Astrocyte of the hippocampus (primary cell): ENCODE measurements around the gene ANKDD1A.

Source experiments
- DNase-seq: peaks from one replicate; pipeline ENCODE4 v3.0.0; 2011; ENCODE audit warnings: low read depth, low spot score

Gene ANKDD1A

GRCh38 chr15:64961013-64961412 is 49.3 kb downstream of the ANKDD1A start:
- no peak for DNase-seq

- no peak for DNase-seq
Observed at GRCh38 chr15:64969401-64969800, 57.7 kb downstream of the ANKDD1A start.

GRCh38 chr15:64970698-64971097 is 59.0 kb downstream of the ANKDD1A start:
- no peak for DNase-seq

GRCh38 chr15:64975390-64975789 is 63.7 kb downstream of the ANKDD1A start:
- DNase-seq = no peak

DNA sequence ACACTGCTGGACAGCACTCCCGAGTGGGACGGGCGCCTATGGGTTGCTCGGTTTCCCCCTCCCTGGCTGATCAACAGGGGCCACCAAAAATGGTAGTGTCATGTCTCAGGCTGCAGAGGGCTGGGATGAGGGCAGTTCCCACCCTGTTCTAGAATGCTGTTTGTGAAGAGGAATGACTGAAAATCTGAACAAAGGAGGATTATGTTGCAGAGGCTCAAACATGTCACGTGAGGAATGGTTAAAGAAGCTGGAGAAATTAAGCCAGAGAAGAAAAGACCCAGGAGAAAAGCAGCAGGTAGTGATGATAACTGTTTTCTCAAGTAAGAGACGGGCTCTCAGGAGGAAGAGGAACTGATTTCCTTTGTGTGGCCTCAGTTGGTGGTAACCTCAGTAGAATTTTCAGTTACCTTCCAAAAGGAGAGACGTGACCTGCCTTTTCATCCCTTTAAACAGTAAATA is 67.6 kb downstream of the ANKDD1A start:
- no peak for DNase-seq

GRCh38 chr15:64981812-64982431 is 70.2 kb downstream of the ANKDD1A start:
- DNase-seq = no peak

- no peak for DNase-seq
Observed at GRCh38 chr15:64982472-64982871, 70.8 kb downstream of the ANKDD1A start.

DNA sequence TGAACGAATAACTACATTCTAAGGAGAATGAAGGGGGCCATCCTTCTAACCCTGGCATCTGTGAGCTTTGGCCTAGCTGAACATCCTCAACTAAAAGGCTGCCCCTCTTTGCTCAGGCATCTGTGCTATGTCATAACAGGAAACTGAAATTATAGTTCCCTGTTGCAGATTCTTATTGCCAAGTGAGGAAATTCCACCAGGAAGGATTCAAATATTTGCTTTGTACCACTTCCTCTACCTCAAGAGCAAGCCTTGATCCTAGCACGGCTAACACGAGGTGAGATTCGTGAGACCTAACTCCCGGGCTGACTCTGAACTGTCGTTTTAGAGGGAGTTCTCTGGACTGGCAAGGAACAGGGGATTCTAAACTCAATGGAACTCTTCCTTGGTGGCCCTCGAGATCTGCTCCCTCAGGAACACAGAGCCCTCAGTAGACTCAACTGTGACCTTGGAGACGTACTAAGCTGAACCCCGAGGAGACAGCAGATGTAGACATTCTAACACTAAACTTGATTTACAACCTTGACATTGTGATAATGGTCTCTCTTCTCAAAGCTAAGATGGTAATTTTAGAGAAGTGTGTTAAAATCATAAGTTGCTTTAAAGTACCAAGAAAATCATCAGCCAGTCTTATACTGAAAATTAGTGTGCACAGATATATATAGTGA is 73.8 kb downstream of the ANKDD1A start:
- no peak for DNase-seq

DNA sequence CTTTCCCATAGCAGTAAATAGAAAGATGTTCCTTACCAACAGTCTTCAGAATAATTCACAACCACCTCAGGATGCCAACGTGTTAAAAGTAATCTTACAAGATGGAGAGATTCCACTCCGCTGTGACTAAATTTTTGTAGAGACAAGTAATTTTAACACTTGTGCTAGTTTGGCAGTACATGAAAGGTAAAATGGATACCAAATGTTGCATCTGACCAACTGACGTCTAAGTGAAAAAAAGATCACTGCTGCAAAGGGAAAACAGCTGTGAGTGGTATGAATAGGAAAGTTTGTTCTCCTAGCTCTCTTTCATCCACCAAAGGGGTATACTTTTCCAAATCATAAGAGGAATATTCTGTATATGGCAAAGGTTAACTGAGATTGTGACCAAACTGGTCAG is 75.4 kb downstream of the ANKDD1A start:
- DNase-seq = no peak

DNA sequence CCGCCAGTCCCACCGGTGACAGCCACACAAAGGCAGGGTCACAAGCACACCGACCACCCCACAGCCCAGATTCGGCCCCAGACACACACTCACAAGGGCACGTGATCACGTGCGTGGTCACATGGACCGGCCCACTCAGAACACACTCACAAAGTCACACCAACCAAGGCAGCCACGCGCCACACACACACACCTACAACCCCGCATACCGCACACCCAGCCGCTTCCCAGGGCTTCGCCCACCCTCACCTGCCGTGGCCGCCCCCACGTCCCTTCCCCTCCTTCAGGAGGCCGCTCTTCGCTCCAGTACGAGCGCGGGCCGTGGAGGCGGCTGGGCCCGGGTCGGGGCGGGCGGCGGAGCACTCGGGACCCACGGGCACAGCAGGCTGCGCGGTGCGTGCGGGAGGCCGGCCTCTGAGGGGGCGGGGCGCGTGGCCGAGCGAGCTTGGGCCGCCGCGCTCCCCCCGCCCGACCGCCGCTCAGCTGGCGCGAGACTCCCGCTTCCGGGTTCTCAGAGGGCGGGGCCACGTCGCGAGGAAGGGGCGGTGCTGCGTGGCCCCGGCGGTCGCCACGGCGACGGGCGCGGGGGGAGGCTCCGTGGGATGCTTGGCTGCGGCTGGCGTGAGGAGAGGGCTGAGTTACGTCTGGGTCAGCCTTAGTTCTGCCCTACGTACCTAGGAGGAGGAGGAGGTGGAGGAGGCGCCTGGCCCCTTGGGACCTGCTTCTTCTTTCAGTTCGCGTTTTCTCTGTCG is 77.9 kb downstream of the ANKDD1A start, which contains the start of gene SPG21:
TSS of gene SPG21 (minus strand) at position 499 of the 752 bp plus-strand sequence. CDS start 6,345 bp downstream, outside the sequence.
- DNase-seq = peak; percentile 99

- no peak for DNase-seq
Observed at GRCh38 chr15:64990168-64990470, 78.4 kb downstream of the ANKDD1A start.

DNA sequence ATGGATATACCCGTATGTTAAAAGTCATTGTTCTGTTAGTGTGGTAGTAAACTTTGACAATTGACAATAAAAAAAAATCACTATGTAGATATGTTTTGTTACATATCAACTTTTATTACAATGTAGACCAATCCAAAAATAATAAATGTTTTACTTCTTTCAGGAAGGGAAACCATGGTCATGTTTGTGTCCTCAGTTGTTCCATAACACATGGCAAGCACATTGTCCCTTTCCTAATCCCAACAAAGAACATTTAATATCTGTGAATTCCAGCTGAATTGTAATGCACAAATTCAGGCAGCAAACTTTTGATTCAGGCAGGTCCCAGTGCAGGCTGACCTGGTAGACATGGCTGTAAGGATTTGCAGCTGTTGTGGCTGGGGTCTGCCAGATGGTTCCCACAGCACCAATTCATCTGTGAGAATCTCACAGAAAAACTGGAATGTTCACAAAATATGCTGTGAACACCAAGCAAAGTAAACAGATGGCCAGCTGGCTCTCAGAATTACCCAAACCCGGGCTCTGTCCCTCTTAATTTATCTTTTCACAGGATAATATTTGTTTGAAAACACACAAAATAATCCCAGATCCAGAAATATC is 79.9 kb downstream of the ANKDD1A start:
- no peak for DNase-seq

DNA sequence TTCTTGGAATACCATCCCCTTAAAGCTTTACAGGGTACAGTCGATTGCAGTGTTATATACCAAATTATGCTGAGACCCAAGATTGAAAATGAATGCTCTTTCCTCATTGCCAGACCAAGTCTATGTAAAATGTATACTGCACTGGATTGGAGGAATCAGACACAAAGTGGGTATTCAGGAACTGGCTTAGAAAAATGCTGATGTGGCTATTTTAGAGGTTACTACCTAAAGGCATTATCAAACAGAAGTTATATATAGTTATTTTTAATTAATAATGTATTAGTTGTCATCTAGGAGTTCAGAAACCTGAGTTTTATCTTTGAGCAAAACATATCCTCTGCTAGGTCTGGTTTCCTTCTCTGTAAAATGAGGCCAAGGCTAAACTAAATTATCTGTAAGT is 81.6 kb downstream of the ANKDD1A start:
- no peak for DNase-seq

GRCh38 chr15:64997066-64997465 is 85.4 kb downstream of the ANKDD1A start:
- no peak for DNase-seq

DNA sequence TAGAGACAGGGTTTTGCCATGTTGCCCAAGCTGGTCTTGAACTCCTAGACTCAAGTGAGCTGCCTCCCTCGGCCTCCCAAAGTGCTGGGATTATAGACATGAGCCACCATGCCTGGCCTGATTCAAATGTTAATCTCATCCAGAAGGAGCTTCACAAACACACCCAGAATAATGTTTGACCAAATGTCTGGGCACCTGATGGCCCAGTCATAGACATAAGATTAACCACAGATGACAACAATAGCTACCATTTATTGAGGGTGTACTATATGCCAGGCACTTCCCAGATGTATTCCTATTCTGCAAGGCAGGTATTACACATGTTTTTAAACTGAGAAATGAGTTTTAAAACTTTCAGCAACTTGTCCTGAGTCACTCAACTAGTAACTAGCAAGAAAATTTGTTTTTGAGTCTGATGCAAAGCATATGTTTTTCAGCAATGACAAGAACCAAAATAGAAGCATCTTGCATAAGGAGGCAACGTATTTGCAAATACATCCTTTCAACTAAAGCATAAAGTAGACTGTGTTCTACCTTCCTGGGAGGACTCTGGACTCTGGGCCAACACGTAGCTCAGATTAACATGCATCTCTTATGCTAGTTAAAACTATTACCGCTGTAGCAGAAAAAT is 86.2 kb downstream of the ANKDD1A start:
- DNase-seq = no peak

GRCh38 chr15:65004993-65005392 is 93.3 kb downstream of the ANKDD1A start:
- DNase-seq = peak; percentile 32

DNA sequence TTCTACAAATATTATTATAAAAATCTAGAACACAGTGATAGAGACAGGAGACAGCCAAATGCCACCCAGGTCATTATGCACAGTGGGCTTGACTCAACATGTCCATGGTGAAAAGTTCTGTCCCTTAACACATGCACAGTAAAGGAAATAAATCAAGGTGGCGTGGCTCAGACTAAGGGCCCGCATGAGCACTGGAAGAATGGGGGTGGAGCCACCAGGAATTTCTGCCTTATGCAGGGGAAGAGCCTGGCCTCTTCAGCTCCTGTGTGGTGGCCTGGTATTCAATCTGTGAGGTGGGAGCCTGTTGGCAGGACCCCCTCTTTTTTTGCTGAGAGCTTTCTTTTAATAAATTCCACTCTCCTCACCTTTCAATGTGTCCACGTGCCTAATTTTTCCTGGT is 95.2 kb downstream of the ANKDD1A start:
- DNase-seq = no peak
